ENCODE measurements around the gene USP9X. TPM values are rescaled to one million over a fixed set of nuclear protein-coding genes. Genes with fewer than 3 reads are reported as not detected.

The USP9X gene
- total and polyA plus RNA-seq, 2 of the 8 experiments (the other 6 are each of a cell fraction or from before 2014, with no cell fraction given) = 79.2 to 300 TPM

DNA sequence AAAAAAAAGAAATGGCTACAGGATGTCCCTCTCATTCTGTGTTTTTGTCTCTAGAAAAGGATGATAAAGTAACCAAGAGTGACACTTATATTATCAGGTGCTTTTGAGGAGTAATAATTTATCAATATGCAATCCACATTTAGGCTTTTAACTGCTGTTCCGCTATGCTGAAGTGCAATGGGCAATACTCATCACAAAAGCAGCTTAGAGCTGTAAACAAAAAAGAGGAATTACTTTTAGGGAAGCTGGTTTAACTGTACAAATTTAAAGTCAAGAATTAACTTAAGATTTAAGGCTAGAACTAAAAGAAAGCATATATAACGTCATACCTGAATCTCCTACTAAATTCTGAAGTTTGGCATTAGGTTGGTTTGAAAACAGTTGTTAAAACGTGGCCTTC lies 155.3 kb downstream of the USP9X start:
- Histone ChIP-seq H3K4me1 (replicated peaks in 1 of 4; ENCODE audit: control insufficient read depth in 3 of 4, insufficient read depth in 4 of 4, low read length in 3 of 4) (no peaks in the 10 kb centered on the region), H3K23ac (ENCODE audit: insufficient read length) (no peak overlapping the region), H3K14ac (ENCODE audit: insufficient read length) (no peak overlapping the region), H3K4me2 (ENCODE audit: insufficient read depth in 1 of 2, low read depth in 2 of 2, low read length in 2 of 2) (no peak overlapping the region), H3K4ac (replicated peaks; ENCODE audit: insufficient read length, low read depth, low read length) (no peak overlapping the region), H3K36me3 (ENCODE audit: control insufficient read depth in 2 of 4, insufficient read depth in 4 of 4, low read length in 3 of 4) (no peaks in the 10 kb centered on the region), H3K4me3 (ENCODE audit: extremely low read depth in 1 of 4, insufficient read depth in 2 of 4, low read depth in 3 of 4, low read length in 4 of 4) (no peak overlapping the region), H2BK120ac (replicated peaks; ENCODE audit: low read depth, low read length) (no peak overlapping the region), H2BK15ac (ENCODE audit: low read length) (no peak overlapping the region), H4K8ac (ENCODE audit: extremely low read depth, insufficient read depth, low read length) (no peak overlapping the region), H2AK5ac (ENCODE audit: low read depth, low read length) (no peak overlapping the region), H2BK12ac (ENCODE audit: low read depth, low read length) (no peak overlapping the region), H3K9ac (replicated peaks in 1 of 4; ENCODE audit: extremely low read depth in 1 of 4, low read depth in 3 of 4, low read length in 3 of 4) (no peak overlapping the region), H3K23me2 (ENCODE audit: low read depth, low read length) (no peaks in the 10 kb centered on the region), H3K79me1 (ENCODE audit: low read depth, low read length) (no peaks in the 10 kb centered on the region), H2AFZ (ENCODE audit: low read length) (no peak overlapping the region), H3K27me3 (replicated peaks in 1 of 4; ENCODE audit: control insufficient read depth in 3 of 4, extremely low read depth in 1 of 4, insufficient read depth in 3 of 4, low read length in 3 of 4) (no peaks in the 10 kb centered on the region), H4K20me1 (replicated peaks in 1 of 2; ENCODE audit: control insufficient read depth in 1 of 2, insufficient read depth in 2 of 2, low read length in 2 of 2) (no peaks in the 10 kb centered on the region), H4K5ac (ENCODE audit: insufficient read length, low read depth, low read length) (no peak overlapping the region), H3K18ac (ENCODE audit: extremely low read depth, low read length) (no peak overlapping the region), H3K9me3 (ENCODE audit: insufficient read depth in 2 of 2, low read depth in 1 of 2, low read length in 1 of 2) (no peaks in the 10 kb centered on the region), H3K56ac (replicated peaks; ENCODE audit: insufficient read length, low read depth, low read length) (no peak overlapping the region), H3K79me2 (ENCODE audit: control insufficient read depth in 1 of 2, insufficient read depth in 2 of 2, low read length in 2 of 2) (no peaks in the 10 kb centered on the region), H3K27ac (ENCODE audit: low read depth, low read length) (no peak overlapping the region), H2BK5ac (ENCODE audit: low read depth, low read length) (no peak overlapping the region), H4K91ac (replicated peaks; ENCODE audit: insufficient read length, low read length) (no peak overlapping the region), H2BK20ac (ENCODE audit: low read length) (no peak overlapping the region)
- FAIRE-seq (no peak), DNase-seq (ENCODE audit: low read depth in 1 of 2, low spot score in 2 of 2) (no peak)
- ChIA-PET POLR2A (ENCODE audit: partially characterized antibody) (no interaction called here), CTCF (ENCODE audit: partially characterized antibody) (no interaction called here)
- 86% methylated on average over 3 of the region's 3 CpGs; no CpG with 5 or more reads in 1 of the 2 experiments for WGBS, 2 experiments (ENCODE audit: extremely low coverage in 1 of 2, insufficient coverage in 1 of 2, insufficient read length in 1 of 2, insufficient replicate concordance in 2 of 2, low coverage in 1 of 2, low lambda C conversion rate in 2 of 2, missing lambda C conversion rate in 1 of 2)
- TF ChIP-seq SIX5 (IDR thresholded peaks at IDR 0.05; ENCODE audit: low read depth, low read length) (no peak), KDM4A (IDR thresholded peaks at IDR 0.05; ENCODE audit: low read depth, low read length, severe bottlenecking) (no peak), EP300 (IDR thresholded peaks at IDR 0.05; ENCODE audit: borderline replicate concordance in 1 of 2, low read depth in 2 of 2, low read length in 2 of 2) (no peak), CHD2 (IDR thresholded peaks at IDR 0.05; ENCODE audit: low read length) (no peak), SAP30 (IDR thresholded peaks at IDR 0.05; ENCODE audit: insufficient read depth, insufficient replicate concordance, low read length) (no peak), CBX8 (IDR thresholded peaks at IDR 0.05; ENCODE audit: borderline replicate concordance, low read depth, low read length) (no peak), BACH1 (IDR thresholded peaks at IDR 0.05; ENCODE audit: low read length) (no peak), EZH2 (IDR thresholded peaks at IDR 0.05; ENCODE audit: low read depth, low read length, severe bottlenecking) (no peak), GABPA (IDR thresholded peaks at IDR 0.05; ENCODE audit: borderline replicate concordance, insufficient read depth, low read length) (no peak), POU5F1 (IDR thresholded peaks at IDR 0.05; ENCODE audit: low read depth, low read length) (no peak), PHF8 (conservative IDR thresholded peaks at IDR 0.05; ENCODE audit: low read depth, low read length) (no peak), RFX5 (IDR thresholded peaks at IDR 0.05; ENCODE audit: borderline replicate concordance, low read depth, low read length) (no peak), JUND (IDR thresholded peaks at IDR 0.05; ENCODE audit: low read length) (no peak), TAF1 (IDR thresholded peaks at IDR 0.05; ENCODE audit: low read depth, low read length) (no peak), KDM1A (IDR thresholded peaks at IDR 0.05; ENCODE audit: borderline replicate concordance, low read length) (no peak)

Data from H1 (cell line).